CD4-positive, alpha-beta T cell (primary cell): Measurements from ENCODE around the gene PQBP1. TPM values are rescaled to one million over a fixed set of nuclear protein-coding genes. Genes with fewer than 3 reads are reported as not detected.

Experiments used
- ATAC-seq: fragments of 200-7000 bp; cut with Tn5 transposase; one replicate; pipeline ENCODE4 v1.10.0; 2022; ENCODE audit warnings: mild to moderate bottlenecking; ENCODE audit not compliant: poor library complexity
- CTCF ChIA-PET: fragments of 350-600 bp; sonication (Branson Sonifier 250); formaldehyde crosslinking; loops from one replicate; lab custom pipeline; 2021; ENCODE audit warnings: antibody characterized with exemption, inconsistent platforms; lab: Charles Lee
- POLR2A ChIA-PET: fragments of 350-600 bp; sonication (Branson Sonifier 250); formaldehyde crosslinking; loops from one replicate; lab custom pipeline; 2021; ENCODE audit warnings: antibody characterized with exemption, inconsistent platforms; lab: Charles Lee
- DNase-seq, 14 experiments: peaks; one replicate each; pipeline ENCODE4 v3.0.0-alpha.2; 2013 to 2020; ENCODE audit warnings: mixed read lengths in 2 of 14
- H3K27ac ChIP-seq, 2 donors: one replicate each; pipeline versions ENCODE4 v1.5.1 to v1.7.0; 2013; ENCODE audit warnings: low read length in 2 of 2, low read depth in 1 of 2, mild to moderate bottlenecking in 1 of 2
- H3K27me3 ChIP-seq, 2 experiments: 1 replicate in 1 of 2; 2 replicates in 1 of 2; pipeline versions ENCODE4 v1.6.1 to v1.7.0; 2013; ENCODE audit warnings: low read length in 2 of 2, control low read depth in 1 of 2, mild to moderate bottlenecking in 1 of 2, moderate library complexity in 1 of 2; ENCODE audit not compliant: insufficient read depth in 2 of 2, control insufficient read depth in 1 of 2
- H3K36me3 ChIP-seq: one replicate; pipeline ENCODE4 v1.6.1; 2013; ENCODE audit warnings: low read length, control low read depth; ENCODE audit not compliant: insufficient read depth
- H3K4me1 ChIP-seq: one replicate; pipeline ENCODE4 v1.6.1; 2013; ENCODE audit warnings: low read length, control low read depth; ENCODE audit not compliant: insufficient read depth
- H3K4me3 ChIP-seq: one replicate; pipeline ENCODE4 v1.5.1; 2013; ENCODE audit warnings: mild to moderate bottlenecking, low read length, moderate library complexity
- H3K9me3 ChIP-seq, 2 experiments: 1 replicate in 1 of 2; 2 replicates in 1 of 2; pipeline versions ENCODE4 v1.6.1 to v1.7.0; 2013; ENCODE audit warnings: low read length in 2 of 2, mild to moderate bottlenecking in 2 of 2, control low read depth in 1 of 2, moderate library complexity in 1 of 2; ENCODE audit not compliant: control insufficient read depth in 1 of 2, insufficient read depth in 1 of 2
- H3K27ac Mint-ChIP-seq: one replicate; pipeline ENCODE4 v1.8.0; 2020; ENCODE audit warnings: mixed read lengths
- H3K27me3 Mint-ChIP-seq: one replicate; pipeline ENCODE4 v1.8.0; 2021; ENCODE audit warnings: mixed read lengths
- H3K36me3 Mint-ChIP-seq: one replicate; pipeline ENCODE4 v1.8.0; 2021; ENCODE audit warnings: low read depth, mixed read lengths
- H3K4me1 Mint-ChIP-seq: one replicate; pipeline ENCODE4 v1.8.0; 2021; ENCODE audit warnings: low read depth, mixed read lengths
- H3K4me3 Mint-ChIP-seq: one replicate; pipeline ENCODE4 v1.8.0; 2020; ENCODE audit warnings: mild to moderate bottlenecking, mixed read lengths
- H3K9me3 Mint-ChIP-seq: one replicate; pipeline ENCODE4 v1.8.0; 2020; ENCODE audit warnings: mixed read lengths
- intact Hi-C, 2 experiments: fragments of 100-400 bp; cut with DNase I in 1 of 2; cut with micrococcal nuclease in 1 of 2; formaldehyde crosslinking; loops; one replicate each; pipeline versions ENCODE4 v1.15.1 to v1.9.0; 2023 to 2025; cut with DNase I, micrococcal nuclease
- total RNA-seq, 174 experiments: library from RNA in 2 of 174; stranded (reverse) in 2 of 174; gene quantifications; one replicate each; pipeline ENCODE4 v1.2.3 and lab custom pipeline; 2021 to 2026
- TF ChIP-seq, protein P1 (sequence below): fragments of 200-600 bp; IDR thresholded peaks from one replicate; pipeline ENCODE4 v1.8.0; 2022; ENCODE audit warnings: antibody characterized with exemption, mild to moderate bottlenecking

PQBP1 gene
- total RNA-seq, 2 experiments from 2014 or later: 73.0 to 76.6 TPM

DNA sequence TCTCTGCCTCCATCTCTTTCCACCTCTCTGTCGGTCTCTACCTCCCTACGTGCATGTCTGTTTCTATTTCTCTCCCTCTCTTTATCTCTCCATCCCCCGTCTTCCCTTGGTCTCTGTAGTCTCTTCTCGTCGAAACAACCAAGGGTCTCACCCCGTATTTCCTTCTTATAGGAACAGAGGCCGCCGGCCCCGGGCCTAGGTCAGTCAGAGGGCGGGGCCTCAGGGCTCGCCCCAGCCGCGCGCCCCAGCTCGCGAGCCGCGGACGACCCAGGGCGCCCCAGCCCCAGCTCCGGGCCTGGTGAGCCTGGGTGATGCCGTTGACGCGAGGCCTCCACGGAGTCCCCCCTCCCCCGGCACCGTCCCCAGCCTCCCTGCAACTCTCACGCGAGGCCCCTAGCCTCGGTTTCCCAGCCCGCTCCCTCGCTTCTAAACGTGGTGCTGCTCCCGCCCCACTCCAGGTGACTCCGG, 6.8 kb upstream of the PQBP1 start:
- H3K4me1 ChIP-seq: peaks cover 21% of the 10 kb centered on the region
- Mint-ChIP-seq H3K9me3 (no peaks in the 10 kb centered on the region), H3K36me3 (peaks cover 11% of the 10 kb centered on the region), H3K27ac (peak overlapping the region; percentile 82), H3K4me1 (peaks cover 22% of the 10 kb centered on the region), H3K4me3 (peak overlapping the region; percentile 94), H3K27me3 (no peaks in the 10 kb centered on the region)
- no peaks in the 10 kb centered on the region for H3K9me3 ChIP-seq
- H3K27ac ChIP-seq: peak overlapping the region in 1 of 2 donors; percentile 29
- intact Hi-C loops: loop anchor here (1.0 to 5.0 kb wide), 4 partner anchors 26 to 151 kb away; partner anchors contain the start of genes OTUD5 (in 1 of the 2) and TFE3 (in 1 of the 2)
- POLR2A ChIA-PET: interaction anchor here (0.9 to 2.8 kb wide), 10 partner anchors 10 to 243 kb away, joined by 3 to 33 read pairs (median 8); partner anchors contain the start of genes HDAC6, OTUD5, SLC35A2 and WAS
- CTCF ChIA-PET: interaction anchor here (0.7 to 2.8 kb wide), 15 partner anchors 13 to 243 kb away, joined by 3 to 15 read pairs (median 4); partner anchors contain the start of genes OTUD5 and SLC35A2
- TF ChIP-seq, protein P1, sequence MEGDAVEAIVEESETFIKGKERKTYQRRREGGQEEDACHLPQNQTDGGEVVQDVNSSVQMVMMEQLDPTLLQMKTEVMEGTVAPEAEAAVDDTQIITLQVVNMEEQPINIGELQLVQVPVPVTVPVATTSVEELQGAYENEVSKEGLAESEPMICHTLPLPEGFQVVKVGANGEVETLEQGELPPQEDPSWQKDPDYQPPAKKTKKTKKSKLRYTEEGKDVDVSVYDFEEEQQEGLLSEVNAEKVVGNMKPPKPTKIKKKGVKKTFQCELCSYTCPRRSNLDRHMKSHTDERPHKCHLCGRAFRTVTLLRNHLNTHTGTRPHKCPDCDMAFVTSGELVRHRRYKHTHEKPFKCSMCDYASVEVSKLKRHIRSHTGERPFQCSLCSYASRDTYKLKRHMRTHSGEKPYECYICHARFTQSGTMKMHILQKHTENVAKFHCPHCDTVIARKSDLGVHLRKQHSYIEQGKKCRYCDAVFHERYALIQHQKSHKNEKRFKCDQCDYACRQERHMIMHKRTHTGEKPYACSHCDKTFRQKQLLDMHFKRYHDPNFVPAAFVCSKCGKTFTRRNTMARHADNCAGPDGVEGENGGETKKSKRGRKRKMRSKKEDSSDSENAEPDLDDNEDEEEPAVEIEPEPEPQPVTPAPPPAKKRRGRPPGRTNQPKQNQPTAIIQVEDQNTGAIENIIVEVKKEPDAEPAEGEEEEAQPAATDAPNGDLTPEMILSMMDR: no peak
- H3K4me3 ChIP-seq: peak overlapping the region; percentile 60
- no peaks in the 10 kb centered on the region for H3K27me3 ChIP-seq
- ATAC-seq: peak; percentile 25
- DNase-seq: peak in 3 of 14 experiments; percentile 8 to 67 (median 53)
- H3K36me3 ChIP-seq: peaks cover 19% of the 10 kb centered on the region

DNA sequence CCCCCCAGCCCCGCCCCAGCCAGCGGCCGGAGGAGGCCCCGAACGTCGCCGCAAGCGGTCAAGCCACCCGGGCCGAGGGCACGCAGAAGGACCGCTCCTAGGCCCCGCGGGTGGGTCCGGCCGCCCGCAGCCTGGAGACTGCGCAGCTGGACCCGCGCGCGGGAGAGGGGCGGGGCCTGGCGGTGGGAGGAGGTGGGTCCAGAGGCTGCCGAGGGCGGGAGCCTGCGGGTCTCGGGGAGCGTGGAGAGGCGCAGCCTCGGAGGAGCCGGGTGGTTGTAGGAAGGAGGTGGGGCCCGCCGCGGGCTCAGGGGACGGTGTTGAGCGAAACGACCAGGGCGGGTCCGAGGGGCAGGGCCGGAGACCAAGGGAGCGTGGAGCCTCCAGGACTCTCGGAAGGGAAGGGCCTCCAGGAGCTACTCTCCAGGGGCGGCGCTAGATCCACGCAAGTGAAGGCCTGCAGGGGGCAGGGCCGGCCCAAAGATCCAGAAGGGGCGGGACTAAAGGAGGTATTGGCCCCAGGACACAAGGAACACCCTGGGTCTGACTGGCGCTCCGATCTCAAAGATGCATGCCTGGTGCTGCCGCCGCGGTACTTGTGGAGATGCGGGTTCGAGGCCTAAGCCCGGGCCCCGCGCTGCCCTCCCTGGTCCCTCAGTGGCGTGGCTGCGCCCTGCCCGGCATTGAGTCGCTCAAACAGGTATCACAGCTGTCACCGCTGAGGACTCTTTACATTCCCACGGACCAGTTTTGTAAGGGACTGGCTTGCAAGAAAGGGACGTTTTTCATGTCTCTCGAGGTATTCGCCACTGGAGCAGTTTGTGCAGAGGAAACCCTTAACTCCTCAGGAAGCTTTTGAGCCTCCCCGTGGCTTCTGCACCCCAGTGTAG, 6.1 kb upstream of the PQBP1 start:
- Histone ChIP-seq H3K4me3 (peak overlapping the region; percentile 60), H3K27me3 (no peaks in the 10 kb centered on the region), H3K4me1 (peaks cover 27% of the 10 kb centered on the region), H3K36me3 (peaks cover 19% of the 10 kb centered on the region), H3K9me3 (no peaks in the 10 kb centered on the region), H3K27ac (peak overlapping the region in 1 of 2 donors; percentile 29)
- no peaks in the 10 kb centered on the region for H3K9me3 Mint-ChIP-seq
- ChIA-PET POLR2A (interaction anchor here (0.6 to 2.8 kb wide), 12 partner anchors 9 to 260 kb away, joined by 3 to 33 read pairs (median 6); partner anchors contain the start of genes HDAC6, OTUD5, SLC35A2 and WAS), CTCF (interaction anchor here (0.7 to 2.8 kb wide), 15 partner anchors 12 to 243 kb away, joined by 3 to 15 read pairs (median 4); partner anchors contain the start of genes OTUD5 and SLC35A2)
- DNase-seq (peak; percentile 52 to 90 (median 72)), ATAC-seq (peak; percentile 88)
- H3K27ac Mint-ChIP-seq: peak overlapping the region; percentile 71
- peak overlapping the region; percentile 86 for H3K4me3 Mint-ChIP-seq
- intact Hi-C loops: loop anchor here (1.0 to 5.0 kb wide), 5 partner anchors 25 to 151 kb away; partner anchors contain the start of genes OTUD5 (in 1 of the 2) and TFE3 (in 1 of the 2)
- H3K4me1 Mint-ChIP-seq: peaks cover 26% of the 10 kb centered on the region
- H3K27me3 Mint-ChIP-seq: no peaks in the 10 kb centered on the region
- TF ChIP-seq, protein P1: peak; percentile 40
- H3K36me3 Mint-ChIP-seq: peaks cover 11% of the 10 kb centered on the region

DNA sequence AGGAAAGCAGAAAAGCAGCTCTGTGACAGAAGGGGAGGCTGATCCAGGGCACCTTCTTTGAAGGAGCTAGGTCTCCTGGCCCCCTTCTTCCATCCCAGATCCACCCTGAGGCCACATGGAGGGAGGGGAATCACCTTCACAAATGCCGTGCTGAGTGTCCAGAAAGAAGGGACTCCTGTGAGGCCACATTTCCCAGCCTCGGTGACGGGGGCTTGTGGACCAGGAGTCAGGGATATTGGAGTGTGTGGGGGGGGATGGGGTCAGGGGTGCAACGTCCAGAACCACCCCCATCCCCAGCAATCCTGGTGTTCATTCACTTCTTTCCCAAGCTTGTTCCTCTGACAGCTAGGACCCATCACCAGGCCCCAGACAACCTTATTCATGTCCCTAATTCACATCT, 4.8 kb upstream of the PQBP1 start:
- no peak overlapping the region for H3K27ac ChIP-seq
- H3K4me3 ChIP-seq: no peak overlapping the region
- H3K27me3 ChIP-seq: no peaks in the 10 kb centered on the region
- no peaks in the 10 kb centered on the region for H3K9me3 ChIP-seq
- H3K27ac Mint-ChIP-seq: no peak overlapping the region
- peaks cover 24% of the 10 kb centered on the region for H3K36me3 Mint-ChIP-seq
- intact Hi-C loops: loop anchor here in 1 of 2 experiments (2.0 to 5.0 kb wide), 2 partner anchors 52 to 149 kb away; partner anchors contain the start of gene TFE3
- TF ChIP-seq, protein P1: no peak
- H3K4me3 Mint-ChIP-seq: peak overlapping the region; percentile 43
- no peak for DNase-seq
- ChIA-PET POLR2A (interaction anchor here (2.0 kb wide), 1 partner anchor 46 kb away, joined by 33 read pairs; no protein-coding TSS in a partner anchor), CTCF (interaction anchor here (2.0 to 2.3 kb wide), 2 partner anchors 24 to 45 kb away, joined by 13 to 15 read pairs; no protein-coding TSS in a partner anchor)
- H3K27me3 Mint-ChIP-seq: no peaks in the 10 kb centered on the region
- no peaks in the 10 kb centered on the region for H3K9me3 Mint-ChIP-seq
- H3K4me1 Mint-ChIP-seq: peaks cover 35% of the 10 kb centered on the region
- no peak for ATAC-seq
- peaks cover 19% of the 10 kb centered on the region for H3K36me3 ChIP-seq
- peaks cover 30% of the 10 kb centered on the region for H3K4me1 ChIP-seq
